Stimulated activated CD4-positive, alpha-beta T cell treated with anti-CD3 and anti-CD28 coated beads, Interleukin-2, amount 100 ng/mL, for 48 hours (primary cell): Measurements from ENCODE around the gene COX14.
"Not testable (repeated sequence)": the region's sequence is repeated elsewhere in the genome, so short reads cannot be mapped to it uniquely, and the experiment has no call there.

Experiments
- DNase-seq, 2 donors: peaks; one replicate each; pipeline ENCODE4 v3.0.0-alpha.2; 2020

Gene COX14

DNA sequence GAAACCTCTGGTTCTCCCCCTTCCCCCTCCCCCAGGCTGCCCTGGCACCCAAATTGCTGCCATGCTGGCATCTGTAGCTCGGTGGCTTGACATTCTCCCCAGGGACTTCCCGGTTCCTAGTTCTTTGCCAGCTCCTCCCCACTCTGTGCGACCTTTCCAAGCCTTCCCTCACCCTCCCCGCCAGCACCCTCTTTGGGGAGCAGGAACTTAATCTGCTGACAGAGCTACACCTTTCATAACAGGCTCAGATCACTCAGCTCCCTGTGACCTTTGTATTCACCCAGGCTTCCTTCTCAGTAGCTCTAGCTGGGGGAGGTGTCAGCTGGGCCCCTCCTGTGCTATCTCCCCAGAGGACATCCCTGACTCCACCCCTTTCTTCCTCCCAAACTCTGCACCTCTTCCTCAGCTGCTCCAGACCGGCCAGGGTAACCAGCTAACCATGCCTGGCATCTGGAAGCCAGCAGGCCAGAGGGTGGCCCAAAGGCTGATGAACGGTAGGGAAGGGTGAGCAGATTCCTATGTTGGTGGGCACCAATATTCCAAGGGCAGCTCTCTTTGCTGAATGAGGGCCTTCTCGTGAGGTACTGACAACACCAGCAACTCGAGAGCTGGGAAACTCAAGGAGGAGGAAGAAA lies 1.8 kb upstream of the COX14 start:
- no peak for DNase-seq

DNA sequence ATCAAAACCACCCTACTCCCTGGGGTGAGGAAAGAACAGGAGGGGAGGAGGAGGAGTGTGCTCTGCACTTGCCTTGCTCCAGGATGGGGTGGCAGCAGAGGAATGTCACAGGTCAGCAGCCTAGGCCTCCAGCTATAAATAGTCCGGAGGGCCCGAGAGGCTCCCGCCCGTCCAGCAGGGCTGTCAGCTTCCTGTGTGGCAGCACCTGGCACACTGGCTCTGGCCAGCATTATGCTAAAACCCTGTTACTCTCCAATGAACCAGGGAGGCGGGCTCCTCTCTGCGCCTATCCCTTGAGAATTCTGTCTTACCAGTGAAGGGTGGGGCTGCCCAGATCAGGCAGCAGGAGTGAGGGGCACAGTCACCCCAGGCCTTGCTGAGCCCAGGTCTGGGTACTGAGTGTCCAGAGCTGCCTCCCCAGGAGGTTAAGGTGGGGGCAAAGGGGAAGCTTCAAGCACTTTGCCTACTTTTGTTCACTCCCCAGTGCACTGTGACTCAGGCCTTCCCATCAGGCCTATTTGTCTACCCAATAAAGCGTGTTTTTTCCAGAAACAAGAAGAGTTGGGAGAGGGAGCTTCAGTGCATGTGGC lies 1.2 kb upstream of the COX14 start:
- no peak for DNase-seq

- DNase-seq: no peak
These were observed 692 bp upstream of the COX14 start for GRCh38 chr12:50111395-50111692.

DNA sequence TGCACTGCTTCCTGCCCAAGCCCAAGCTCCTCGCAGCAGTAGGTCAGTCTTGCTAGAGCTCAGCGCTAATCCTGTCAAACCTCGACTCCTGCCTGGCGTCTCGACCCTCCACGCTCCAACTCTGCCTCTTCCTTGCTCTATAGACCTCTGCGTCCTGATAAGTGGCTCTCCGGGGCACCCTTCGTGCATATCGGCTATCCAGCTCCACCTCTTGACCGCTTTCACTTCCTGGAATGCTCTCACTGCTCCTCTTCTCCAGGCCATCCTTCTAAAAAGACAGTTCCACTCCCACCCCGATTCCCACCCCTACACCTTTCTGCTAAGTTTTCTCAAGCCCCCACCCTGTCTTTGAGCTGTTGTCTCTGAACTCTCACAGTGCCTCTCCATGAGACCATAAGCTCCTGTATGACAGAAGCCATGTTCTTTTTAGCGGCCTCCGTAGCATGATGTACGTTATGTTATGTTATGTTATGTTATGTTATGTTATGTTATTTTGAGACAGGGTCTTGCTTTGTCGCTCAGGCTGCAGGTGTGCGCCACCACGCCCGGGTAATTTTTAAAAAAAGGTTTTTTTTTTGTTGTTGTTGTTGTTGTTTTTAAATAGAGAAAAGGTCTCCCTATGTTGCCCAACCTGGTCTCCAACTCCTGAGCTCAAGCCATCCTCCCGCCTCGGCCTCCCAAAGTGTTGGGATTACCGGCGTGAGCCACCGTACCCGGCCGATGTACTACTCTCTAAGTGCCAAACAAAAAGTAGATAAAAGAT lies 601 bp downstream of the COX14 start:
- DNase-seq: no peak

GRCh38 chr12:50117057-50117622 lies 5.1 kb downstream of the COX14 start:
- DNase-seq: no peak

- no peak for DNase-seq
These were observed 7.4 kb downstream of the COX14 start for GRCh38 chr12:50119387-50119786.

GRCh38 chr12:50120521-50120920 lies 8.5 kb downstream of the COX14 start:
- DNase-seq: no peak

DNA sequence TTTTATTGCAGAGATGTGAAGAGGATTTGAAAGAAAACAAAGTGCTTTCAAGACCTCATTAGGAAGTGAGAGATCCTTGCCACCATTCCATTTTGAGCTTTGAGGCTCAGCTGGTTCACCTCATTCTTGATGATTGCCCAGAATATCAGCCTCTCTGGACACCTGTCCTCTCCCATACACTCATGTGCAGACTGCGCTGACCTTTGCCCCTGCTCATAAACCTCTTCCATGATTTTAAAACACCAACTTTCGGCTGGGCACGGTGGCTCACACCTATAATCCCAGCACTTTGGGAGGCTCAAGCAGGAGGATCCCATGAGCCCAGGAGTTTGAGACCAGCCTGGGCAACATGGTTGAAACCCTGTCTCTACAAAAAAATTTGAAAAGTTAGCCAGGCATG lies 8.9 kb downstream of the COX14 start:
- no peak for DNase-seq

DNA sequence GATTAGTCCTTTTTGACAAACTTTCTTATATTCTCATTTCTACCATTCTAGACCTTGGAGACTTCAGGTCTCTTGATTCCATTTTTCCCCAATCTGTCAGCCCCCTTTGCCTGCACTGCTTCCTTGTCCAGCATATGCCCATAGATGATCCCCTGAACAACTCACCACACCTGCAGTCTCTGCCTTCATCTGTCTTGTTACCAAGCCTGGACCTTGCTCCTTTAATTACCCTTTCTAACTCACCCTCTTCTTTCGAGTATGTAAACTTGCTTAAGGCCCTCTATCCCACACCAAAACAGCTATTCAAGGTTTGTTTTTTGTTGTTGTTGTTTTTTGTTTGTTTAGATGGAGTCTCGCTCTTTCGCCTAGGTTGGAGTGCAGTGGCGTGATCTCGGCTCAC lies 9.6 kb downstream of the COX14 start:
- DNase-seq: no peak

DNA sequence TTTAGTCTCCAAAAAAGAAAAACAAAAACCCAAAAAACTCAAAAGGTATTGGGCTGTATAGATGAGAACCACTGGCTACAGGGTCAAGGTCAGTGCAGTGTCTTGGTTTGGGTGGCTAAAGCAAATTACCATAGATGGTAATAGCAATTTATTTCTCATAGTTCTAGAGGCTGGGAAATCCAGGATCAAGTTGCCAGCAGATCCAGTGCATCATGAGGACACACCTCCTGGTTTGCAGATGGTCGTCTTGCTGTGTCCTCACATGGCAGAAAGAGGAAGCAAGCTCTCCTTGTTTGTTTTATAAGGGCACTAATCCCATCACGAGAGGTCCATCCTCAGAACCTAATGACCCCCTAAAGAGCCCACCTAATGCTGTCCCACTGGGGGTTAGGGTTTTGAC lies 11.2 kb downstream of the COX14 start:
- DNase-seq: no peak

DNA sequence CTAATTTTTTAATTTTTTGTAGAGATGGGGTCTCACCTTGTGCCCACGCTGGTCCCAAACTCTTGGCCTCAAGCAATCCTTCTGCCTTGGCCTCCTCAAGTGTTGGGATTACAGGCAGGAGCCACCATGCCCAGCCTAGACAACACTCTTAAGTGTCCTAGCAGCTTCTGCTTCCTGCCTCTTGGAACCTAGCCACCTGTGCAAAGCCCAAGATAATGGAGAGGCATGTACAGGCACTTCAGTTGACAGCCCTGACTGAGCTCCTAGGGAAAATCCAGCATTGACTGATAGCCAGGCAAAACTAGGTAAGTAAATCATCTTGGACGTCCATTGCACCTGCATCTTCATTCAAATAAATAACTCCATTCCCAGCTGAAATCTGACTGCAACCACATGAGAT lies 15.5 kb downstream of the COX14 start:
- DNase-seq: no peak

- no peak for DNase-seq
These were observed 17.3 kb downstream of the COX14 start for GRCh38 chr12:50129290-50129689.

DNA sequence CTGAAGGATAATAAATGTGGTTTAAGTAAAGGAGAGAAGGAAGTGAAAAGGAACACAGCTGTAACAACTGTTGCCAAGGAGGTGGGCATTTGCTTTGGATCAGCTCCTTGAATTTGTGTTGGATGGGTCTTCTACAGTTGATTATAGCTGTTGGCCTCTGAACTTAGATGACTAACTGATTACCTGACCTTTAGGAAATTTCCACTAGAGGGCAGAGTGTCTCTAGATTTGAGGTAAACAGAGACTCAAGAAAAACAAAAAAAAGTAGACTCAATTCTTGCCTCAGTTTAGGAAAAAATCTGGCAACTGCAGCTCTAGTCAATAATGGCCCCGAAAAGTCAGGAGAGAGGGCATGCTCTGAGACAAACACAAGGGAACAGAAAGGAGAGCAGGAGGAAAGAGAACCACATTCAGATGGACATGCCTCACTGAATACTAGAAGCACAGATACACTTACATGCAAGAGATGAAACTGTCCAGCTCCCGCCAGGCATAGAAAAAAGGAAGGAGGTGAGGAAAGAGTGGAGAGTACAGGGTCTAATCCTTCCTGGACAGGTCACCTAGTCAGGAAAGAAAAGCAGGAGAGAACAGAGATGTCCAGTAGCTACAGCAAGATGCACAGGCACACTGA lies 20.6 kb downstream of the COX14 start:
- DNase-seq: no peak

DNA sequence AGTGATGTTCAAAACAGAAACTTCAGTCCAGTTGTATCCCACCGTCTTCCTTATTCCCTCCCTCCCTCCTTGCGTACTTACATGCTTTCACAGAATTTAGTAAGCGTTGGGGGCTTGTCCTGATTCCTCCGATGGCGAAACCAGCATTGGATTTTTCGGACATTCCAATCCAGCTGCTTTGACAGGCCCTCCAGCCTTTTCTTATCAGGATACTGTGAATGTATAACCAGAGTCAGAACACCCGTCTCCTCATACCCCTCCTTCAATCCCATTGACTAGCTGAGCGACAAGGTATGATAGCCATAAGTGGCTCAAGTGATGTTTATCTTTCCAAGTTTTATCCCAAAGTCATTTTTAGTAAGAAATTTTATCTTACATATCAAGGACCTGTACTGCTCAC lies 31.0 kb downstream of the COX14 start:
- no peak for DNase-seq

DNA sequence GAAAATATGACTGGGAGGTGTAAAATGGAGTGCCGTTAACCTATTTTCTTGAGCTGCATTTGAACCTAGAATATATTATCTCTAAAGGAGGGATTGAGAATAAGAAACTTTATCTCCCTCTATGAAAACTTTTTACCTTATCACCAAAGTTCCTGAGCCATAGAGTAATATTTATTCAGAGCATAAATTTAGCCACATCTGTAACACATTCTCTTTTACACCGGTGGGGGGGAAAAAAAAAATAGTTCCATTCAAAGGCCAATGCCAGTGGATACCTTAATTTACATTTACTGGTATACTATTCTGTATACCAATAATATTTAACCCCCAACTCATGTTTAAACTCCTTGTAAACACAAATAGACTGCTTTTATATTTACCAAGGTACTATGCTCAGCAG lies 33.4 kb downstream of the COX14 start:
- DNase-seq: no peak

DNA sequence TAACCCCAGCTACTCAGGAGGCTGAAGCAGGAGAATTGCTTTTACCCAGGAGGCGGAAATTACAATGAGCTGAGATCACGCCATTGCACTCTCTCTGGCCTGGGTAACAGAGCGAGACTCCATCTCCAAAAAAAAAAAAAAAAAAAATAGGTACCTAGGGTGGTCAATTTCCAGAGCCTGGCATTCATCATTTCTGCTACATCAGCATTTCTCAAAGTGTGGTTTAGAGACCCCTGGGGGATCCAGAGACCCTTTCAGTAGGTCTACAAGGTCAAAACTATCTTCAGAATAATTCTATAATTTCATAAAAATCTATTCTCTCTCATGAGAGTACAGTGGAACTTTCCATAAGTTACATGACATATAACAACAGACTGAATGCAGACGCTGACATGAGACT lies 35.2 kb downstream of the COX14 start:
- DNase-seq: no peak

- not testable (repeated sequence) for DNase-seq
These were observed 36.0 kb downstream of the COX14 start for GRCh38 chr12:50148011-50148410.

GRCh38 chr12:50149311-50149710 lies 37.3 kb downstream of the COX14 start:
- DNase-seq: no peak

- DNase-seq: no peak
These were observed 39.1 kb downstream of the COX14 start for GRCh38 chr12:50151047-50151687.

GRCh38 chr12:50154947-50155346 lies 42.9 kb downstream of the COX14 start:
- DNase-seq: not testable (repeated sequence)

- DNase-seq: no peak
These were observed 44.6 kb downstream of the COX14 start for GRCh38 chr12:50156641-50157040.

DNA sequence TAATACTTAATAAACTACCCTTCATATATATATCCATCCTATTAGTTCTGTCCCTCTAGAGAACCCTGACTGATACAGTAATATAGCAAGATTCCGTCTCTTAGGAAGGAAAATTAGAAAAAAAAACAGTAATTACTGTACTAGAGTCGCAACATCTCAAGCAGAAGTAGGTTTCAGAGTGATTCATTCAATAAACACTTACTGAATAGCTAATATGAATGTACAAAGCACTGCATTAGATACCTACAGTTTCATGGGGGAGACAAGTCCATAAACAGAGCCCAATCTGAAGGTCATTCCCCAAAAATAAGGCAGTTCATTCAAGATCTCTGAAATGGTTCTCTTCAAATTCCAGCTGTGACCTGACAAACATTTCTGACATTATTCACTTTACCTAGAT lies 45.2 kb downstream of the COX14 start:
- no peak for DNase-seq

DNA sequence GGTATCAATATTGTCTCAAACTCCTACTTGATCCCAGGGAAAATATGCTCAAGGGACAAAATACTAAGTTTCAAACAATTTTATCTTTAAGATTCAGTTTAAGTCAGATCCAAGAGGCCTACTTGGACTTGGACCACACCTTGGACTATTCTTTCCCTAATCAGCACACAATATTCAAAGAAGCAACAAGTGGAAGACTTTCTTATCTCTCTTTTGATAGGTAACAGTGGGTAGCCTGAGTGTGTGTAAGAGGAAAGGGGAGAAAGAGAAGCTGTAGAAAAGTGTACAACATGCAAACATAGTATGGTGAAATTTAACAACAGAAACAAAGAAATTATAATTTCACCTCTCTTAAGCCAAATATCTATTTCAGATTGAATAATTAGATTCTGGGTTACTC lies 48.6 kb downstream of the COX14 start:
- DNase-seq: no peak
